Midbrain (tissue), 1 donor: ENCODE measurements around the gene SARNP.

ENCODE experiments used
- DNase-seq: peaks from one replicate; lab custom pipeline; 2025; lab: John Stamatoyannopoulos, UW

SARNP gene

DNA sequence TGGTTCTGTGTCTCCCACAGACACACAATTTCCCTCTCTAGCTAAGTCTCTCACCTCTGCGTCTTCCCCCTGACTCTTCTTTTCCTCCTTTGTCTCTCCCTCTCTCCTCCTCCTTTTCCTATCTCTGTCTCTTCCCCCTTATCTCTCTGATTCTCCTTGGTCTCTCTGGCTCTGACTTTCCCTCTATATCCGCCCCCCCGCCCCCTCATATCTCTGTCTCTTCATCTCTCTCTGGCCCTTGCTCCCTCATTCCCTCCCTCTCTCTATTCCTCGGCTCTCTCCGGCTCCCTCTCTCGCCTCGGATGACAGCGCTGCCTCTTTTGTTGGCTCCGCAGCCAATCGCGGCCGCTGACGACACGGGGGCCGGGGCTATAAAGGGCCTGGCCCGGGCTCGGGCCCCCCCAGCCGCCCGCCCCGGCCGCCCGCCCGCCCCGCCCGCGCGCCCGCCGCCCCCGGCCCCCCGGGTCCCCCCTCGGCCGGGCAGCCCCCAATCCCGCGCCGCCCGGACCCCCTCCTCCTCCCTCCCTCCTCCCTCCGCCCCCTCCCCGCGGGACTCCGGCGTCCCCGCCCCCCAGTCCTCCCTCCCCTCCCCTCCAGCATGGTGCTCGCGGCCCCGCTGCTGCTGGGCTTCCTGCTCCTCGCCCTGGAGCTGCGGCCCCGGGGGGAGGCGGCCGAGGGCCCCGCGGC lies 74.7 kb downstream of the SARNP start, which contains the start of gene GDF11:
Gene GDF11 (plus strand): TSS at position 404 of the 687 bp plus-strand sequence. CDS start 195 bp downstream, at position 599.
- peak; percentile 85 for DNase-seq

GRCh38 chr12:55741931-55742680 lies 75.4 kb downstream of the SARNP start:
- DNase-seq = no peak

GRCh38 chr12:55739025-55739378 lies 78.5 kb downstream of the SARNP start:
- DNase-seq = no peak

DNA sequence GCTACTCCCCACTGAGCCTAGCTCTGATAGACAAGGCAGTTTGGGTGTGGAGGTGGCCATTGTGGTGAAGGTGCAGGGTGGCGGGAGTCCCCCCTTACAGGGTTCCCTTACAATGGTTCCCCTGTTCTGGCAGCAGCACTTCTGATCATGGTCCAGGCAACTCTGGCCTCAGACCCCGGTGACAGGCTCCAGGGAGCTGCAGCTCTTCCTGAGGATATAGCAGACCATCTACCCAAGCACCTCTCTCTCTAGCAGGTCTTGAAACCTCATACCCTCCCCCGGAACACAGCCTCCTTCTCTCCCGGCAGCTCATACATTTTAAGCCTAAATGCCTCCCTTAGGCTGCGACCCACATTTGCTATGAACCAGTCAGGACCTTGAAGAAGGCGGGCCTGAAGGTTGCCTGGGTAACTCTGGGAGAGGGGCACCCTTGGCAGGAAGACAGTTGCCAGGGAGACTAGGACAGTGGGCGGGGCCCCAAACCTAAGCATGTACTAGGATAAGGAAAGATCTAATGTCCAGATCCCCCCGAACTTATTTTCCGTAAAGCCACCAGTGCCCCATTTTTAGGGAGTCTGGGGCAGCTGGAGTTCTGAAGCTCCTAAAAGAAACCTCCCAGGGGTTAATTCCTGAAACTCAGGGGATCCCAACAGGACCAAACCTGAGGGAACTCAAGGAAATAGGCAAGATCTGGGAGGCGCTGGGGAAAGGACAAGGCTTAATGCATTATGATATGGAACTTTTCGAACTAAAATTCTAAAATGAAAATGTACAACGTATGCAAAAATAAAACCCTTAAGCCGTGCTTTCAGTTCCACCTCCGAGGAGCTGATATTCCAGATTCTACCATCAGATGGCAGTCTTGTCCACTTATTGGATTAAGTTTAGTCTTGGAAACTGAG lies 79.2 kb downstream of the SARNP start:
- peak; percentile 91 for DNase-seq

DNA sequence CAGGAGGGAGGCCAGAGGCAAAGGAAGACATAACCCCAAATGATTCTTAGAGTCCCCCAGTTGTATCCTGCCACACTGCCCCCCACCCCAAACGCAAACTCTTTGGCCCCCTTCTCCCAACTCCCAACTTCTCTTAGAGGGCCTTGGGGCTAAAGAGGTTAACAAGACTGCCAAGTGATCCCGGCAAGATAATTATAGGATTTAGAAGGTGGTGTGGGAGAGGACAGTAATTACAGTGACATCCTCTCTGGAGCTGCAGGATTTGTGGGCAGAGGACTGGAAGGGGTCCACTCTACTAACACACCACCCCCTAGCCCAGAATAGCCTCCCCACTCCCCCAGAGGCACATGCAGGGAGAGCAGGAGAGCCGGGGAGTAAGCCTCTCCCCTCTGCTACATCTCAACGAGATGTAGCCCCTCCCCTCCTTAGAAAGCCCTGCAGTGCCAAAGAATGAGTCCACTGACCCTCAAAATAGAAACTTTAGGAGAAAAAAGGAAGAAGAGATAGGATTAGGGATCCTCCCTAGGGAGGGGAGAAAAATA lies 79.9 kb downstream of the SARNP start:
- DNase-seq = no peak

GRCh38 chr12:55736780-55737580 lies 80.5 kb downstream of the SARNP start:
- DNase-seq = peak; percentile 76

DNA sequence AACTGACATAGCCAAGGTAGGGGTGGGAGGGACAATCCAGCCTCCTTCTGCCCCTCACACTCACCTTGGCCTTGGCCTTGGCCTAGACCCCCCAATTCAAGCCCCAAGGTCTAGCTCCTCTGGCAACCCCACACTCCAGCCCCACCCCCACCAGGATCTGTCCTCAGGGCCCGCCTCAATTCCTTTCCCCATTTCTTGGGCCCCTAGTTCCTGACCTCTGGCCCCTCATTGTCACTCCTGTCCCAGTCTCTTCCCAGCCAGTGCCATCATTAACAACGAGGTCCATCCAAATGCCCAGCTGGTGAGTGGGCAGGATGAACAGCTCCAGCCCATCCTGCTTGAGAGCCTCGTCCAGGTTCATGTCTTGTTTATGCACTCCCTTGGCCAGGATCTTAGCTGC lies 81.4 kb downstream of the SARNP start:
- DNase-seq = no peak

DNA sequence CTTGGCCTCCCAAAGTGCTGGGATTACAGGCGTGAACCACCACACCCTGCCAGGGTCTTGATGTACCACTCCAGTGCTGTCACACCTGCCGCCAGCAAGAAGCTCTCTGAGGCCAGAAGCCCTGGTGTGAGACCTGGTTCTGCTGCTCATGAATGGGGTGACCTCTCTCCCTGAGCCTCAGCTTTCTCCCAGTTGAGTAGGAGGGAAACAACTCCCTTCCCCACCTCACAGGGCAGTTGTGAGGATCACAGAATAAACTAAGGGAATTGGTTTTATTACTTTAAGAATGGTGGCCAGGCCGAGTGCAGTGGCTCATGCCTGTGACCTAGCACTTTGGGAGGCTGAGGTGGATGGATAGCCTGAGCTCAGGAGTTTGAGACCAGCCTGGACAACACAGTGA lies 82.9 kb downstream of the SARNP start:
- no peak for DNase-seq

DNA sequence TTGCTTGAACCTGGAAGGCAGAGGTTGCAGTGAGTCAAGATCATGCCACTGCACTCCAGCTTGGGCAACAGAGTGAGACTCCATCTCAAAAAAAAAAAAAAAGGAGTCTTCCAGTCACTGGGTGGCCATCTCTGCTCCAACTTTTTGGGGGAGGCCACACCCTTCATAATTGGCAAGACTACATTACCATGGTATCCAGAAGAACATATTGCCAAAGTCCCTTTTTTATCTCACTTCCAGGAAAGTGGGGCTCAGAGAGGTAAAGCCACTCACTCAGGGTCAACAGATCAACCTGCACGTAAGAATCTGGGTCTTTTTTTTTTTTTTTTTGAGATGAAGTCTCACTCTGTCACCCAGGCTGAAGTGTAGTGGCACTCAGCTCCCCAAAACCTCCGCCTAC lies 83.7 kb downstream of the SARNP start:
- DNase-seq = no peak

DNA sequence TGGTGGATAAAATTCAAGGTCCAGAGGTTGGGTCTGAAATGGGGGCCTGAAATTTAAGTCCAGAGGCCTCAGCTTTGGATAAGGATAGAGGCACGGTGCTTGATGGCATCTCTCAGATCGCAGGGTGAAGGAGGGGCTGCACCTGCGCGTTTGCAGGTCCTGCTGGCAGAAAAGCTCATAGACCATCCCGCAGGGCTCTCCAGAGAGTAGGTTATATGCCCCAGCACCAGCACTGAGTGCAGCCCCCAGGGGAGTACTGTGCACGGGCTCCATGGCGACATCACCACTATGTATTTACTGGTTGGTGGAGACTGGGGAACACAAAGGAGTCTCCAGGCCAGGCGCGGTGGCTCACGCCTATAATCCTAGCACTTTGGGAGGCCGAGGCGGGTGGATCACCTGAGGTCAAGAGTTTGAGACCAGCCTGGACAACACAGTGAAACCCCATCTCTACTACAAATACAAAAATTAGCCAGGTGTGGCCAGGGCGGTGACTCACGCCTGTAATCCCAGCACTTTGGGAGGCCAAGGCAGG lies 84.4 kb downstream of the SARNP start:
- DNase-seq = no peak

DNA sequence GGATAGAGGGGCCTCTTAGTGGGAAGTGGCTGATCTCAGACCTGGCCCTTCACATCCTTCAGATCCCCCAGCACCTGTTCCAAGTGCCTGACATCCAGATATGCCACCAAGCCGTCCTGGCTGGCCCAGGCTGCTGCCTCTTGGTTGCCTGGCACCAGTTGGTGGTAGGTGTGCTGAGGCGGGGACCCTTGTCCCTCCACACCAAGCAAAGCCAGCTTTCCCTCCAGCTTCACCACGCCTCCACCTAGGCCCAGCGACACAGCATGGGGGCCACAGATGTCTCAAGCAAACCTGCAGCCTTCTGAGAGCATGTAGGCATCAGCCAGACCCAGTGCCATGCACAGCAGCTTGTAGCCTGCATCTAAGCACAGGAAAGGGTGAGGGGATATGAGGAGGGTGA lies 85.2 kb downstream of the SARNP start:
- DNase-seq = no peak

GRCh38 chr12:55729819-55730818 lies 87.4 kb downstream of the SARNP start:
- DNase-seq = peak; percentile 63

DNA sequence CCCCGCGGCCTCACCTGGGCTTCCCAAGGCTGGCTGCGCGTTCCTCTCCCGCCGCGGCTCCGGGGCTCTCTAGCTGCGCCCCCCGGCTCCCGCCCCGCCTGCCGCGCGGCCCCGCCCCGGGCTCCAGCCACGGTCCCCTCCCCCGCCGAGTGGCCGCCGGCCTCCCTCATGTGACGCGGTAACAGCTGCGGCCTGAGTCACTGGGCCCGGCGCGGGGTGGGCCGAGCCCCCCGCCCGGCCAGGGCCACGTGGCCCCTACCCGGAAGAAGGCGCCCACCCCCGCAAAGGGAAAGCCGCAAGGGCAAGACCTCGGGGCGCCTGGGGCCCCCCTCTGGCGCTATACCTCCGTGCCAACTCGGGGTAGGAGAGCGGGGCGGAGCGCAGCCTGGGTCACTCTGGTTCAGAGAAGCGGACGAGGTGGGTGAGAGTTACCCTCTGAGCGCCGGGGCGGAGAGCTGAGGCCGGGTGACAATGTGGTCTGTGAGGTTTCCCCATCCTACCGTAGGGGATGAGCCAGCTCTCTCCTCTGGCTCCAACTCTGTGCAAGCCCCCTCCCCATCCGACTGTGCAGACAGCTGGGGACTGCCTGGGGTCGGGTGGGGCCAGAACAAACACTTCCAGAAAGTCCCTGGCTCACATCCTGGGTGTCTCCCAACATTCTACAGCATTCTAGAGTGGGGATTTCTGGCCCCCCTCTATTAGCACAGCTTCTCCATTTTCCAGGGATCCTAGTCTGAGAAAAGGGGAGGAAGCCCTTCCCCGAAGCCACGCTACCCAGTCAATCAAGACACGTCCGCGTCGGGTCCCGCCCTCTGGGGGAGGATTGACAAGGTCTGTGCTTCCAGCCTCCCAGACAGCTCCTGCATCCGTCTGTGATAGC lies 88.3 kb downstream of the SARNP start, which contains the start of gene CD63:
Gene CD63 (minus strand): TSS at position 71 of the 880 bp plus-strand sequence. CDS start 668 bp downstream, outside the sequence.
- DNase-seq = peak; percentile 90

GRCh38 chr12:55728186-55728938 lies 89.2 kb downstream of the SARNP start:
- DNase-seq = peak; percentile 75

GRCh38 chr12:55727643-55728185 lies 89.8 kb downstream of the SARNP start:
- no peak for DNase-seq

DNA sequence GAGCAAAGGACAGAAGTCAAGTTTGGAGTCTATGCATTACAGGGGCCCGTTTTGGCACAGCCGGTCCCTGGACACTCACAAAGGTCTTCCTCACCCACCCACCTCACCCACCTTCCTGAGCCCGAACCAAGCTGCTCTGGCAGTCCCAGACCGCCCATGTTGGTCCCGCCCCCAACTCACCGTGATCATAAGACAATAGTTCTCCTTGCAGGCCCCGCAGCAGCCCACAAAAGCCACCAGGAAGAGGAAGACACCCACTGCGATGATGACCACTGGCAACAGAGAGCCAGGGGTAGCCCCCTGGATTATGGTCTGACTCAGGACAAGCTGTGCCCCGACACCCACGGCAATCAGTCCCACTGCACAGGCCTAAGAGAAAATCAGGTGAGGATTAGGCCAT lies 90.6 kb downstream of the SARNP start:
- no peak for DNase-seq

DNA sequence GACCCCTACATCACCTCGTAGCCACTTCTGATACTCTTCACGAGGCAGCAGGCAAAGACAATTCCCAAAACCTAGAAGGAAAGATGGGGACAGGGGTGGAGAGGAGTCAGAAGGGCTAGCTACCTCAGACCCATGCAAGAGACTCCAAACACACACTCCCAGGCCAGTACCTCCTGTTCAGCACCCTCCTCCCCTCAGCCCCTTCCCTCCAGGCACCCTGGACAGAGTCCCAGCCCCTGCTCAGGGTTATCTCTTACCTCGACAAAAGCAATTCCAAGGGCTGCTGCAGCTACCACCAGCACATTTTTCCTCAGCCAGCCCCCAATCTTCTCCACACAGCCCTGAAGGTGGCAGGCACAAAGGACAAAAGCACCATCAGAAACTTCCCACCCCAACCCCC lies 92.0 kb downstream of the SARNP start:
- DNase-seq = no peak

DNA sequence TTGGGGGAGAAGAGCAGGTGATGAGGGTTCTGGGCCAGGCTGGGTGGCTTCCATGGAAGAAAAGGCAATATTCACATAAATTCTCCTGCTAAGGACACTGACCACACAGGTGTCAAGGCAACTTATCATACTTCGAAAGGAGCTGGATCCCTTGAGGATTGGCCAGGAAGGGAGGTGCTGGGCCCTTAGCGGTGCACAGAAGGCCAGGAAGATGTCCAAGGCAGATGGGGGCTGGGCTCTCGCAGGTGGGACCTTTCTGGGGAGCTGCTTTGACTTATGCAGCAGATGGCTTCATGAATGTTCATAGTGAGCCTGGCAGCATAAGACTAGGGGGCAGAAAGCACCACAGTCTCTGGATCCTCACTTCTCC lies 92.6 kb downstream of the SARNP start:
- no peak for DNase-seq
